Measurements from ENCODE around the gene C2orf68.

GRCh38 chr2:85566265-85566664, 45.6 kb downstream of the C2orf68 start:
- TF ChIP-seq CTCF (IDR thresholded peaks at IDR 0.05): no peak
- no peak for TF ChIP-seq POLR2A (IDR thresholded peaks at IDR 0.05)

Data from right lobe of liver (tissue), 4 donors.